GM19240 (cell line): ENCODE measurements around the gene OSBPL10.
"Not testable (repeated sequence)": the region's sequence is repeated elsewhere in the genome, so short reads cannot be mapped to it uniquely, and the experiment has no call there.

ENCODE experiments used
- DNase-seq: peaks from one replicate; pipeline ENCODE4 v3.0.0; 2011; ENCODE audit warnings: low spot score; ENCODE audit not compliant: insufficient read length

OSBPL10 gene

DNA sequence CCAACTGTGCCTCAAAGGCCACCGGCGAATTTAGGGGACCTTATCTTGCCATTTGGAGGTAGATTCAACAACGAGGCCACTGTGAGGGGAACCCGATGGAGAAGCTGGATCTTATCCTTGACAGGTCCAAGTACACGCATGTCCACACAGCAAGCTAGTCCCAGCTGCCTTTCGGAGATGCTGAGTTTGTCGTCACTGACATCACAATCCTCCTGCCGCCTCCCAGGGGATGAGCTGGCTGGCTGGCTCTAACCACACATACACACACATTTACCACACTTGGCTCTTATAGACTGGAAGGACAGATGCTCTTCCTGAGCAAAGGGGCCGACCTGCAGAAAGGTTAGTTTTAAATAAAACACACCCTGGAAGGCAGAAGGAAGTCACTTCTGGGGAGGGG is 272.1 kb downstream of the OSBPL10 start:
- no peak for DNase-seq

- DNase-seq, result no peak
These were observed 273.8 kb downstream of the OSBPL10 start for GRCh38 chr3:31707286-31707685.

GRCh38 chr3:31705736-31706135 is 275.3 kb downstream of the OSBPL10 start:
- no peak for DNase-seq

DNA sequence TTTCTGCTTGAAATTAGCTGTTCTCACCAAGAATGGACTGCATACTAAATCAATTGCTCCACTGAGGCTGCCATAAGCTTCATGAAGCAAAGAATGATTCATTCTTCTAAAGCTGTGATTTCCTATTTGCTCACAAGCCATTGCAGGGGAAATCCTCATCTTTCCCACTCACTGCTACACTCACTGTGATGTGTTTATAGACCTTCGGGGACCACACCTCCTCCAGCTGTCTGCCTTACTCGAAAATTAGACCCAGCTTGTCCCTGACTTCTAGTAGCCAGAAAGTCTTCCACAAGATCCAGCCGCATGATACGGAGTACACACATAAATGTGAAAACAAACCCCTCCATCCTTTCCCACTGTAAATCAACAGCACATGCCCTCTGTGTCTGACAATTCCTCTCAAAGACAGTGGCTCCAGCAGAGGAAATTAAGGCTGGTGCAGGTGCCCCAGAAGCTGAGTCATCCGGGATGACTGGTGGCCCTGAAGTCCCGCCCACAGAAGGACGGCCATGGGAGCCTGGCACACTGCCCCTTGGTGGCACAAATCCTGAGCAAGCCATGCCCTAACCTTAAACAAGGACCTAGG is 276.4 kb downstream of the OSBPL10 start:
- DNase-seq, result no peak

GRCh38 chr3:31704156-31704555 is 276.9 kb downstream of the OSBPL10 start:
- DNase-seq, result no peak

DNA sequence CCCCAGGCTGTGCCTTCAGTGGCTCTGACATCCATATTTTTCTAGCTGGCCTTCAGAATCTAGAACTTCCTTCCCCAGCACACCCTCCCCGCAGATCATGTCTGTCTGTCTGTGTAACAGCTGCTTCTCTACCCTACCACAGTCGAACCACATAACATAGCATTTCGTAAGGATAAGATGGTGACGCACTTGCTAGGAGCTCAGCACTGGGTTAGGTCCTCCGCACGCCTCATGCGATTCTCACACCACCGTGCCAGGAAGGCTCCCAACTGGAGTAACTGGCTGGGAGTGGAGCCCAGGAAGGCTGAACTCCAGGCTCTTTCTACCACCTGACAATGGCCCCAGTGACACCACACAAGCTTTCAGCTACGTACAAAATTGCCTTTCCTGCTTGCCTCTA is 279.8 kb downstream of the OSBPL10 start:
- no peak for DNase-seq

- DNase-seq, result no peak
These were observed 281.6 kb downstream of the OSBPL10 start for GRCh38 chr3:31699309-31699953.

DNA sequence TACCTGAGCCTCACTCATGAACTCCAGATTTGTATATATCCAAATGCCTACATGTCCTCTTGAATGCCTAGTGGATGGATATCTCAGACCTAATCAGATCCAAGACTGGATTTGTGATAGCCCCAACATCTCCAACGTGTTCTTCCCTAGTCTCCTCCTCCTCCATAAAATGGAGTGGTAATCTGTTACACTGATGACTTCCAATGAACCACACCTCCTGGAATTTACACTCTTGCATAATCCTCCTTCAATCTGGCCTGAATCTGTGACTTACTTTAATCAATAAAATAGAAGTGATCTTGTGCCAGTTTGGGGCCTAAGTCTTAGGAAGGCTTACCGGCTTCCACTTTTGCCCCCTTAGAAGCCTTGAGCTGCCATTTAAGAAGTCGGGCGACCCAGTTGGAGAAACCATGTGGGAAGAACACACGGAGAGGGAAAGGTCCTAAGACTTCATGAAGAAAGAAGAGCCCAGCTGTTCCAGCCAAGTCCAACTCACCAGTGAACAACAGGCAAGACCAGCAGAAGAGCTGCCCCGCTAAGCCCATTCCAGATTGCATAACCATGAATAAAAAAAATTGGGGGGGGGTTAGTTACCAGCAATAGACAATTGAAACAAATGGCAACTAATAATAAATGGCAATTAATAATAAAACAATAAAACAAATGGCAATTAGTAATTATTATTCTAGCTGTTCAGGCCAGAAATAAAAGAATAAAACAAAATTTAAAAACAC is 284.1 kb downstream of the OSBPL10 start:
- no peak for DNase-seq

DNA sequence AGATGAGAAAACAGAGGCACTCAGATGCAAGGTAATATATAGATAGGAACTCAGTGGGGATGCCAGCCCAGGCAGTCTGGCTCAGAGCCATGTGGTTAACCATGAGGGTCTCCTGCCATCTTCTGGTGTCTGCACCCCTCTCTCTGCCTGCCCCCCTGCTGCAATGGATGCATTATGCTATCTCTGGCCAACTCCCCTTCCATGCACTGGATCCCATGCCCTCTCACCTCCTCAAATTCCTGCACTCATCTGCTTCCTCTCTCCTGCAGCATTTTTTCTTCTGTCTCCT is 285.1 kb downstream of the OSBPL10 start:
- DNase-seq, result no peak

GRCh38 chr3:31695280-31696008 is 285.6 kb downstream of the OSBPL10 start:
- DNase-seq, result no peak

- DNase-seq, result no peak
These were observed 287.7 kb downstream of the OSBPL10 start for GRCh38 chr3:31693346-31693745.

DNA sequence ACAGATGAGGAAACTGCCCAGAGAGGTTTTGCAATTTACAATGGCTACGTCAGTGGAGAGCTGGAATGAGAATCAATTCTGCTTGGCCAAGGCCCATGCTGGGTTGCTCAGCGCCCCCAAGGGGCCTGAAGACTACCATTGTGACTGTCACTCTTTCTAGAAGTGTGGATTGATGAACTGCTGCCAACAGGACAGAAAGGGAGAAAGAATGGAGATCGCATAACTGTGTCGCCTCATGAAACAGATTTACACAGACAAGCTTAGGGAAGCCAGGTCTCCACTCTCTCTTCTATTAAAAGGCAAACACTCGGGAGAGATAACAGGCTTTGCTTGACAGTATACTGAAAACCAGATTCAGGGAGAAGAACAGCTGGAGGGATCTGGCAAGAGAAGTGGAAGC is 288.3 kb downstream of the OSBPL10 start:
- no peak for DNase-seq

DNA sequence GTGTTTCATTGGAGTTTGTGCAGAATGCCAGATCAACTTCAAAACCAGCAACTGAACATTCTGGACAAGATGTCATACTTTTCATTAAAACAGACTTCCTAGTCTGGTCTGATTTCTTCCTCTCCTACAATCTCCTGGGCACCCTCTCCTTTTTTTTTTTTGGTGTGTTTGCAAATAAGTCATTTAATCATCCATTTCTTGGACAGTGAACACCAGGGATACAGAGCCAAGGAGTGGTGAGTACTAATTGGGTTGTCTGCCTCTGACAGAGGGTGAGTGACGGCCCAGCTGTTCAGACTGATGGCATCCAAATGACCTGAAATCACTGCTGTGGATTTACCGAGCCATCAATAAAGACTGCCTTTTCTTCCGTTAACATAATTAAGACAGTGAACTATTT is 290.3 kb downstream of the OSBPL10 start:
- no peak for DNase-seq

DNA sequence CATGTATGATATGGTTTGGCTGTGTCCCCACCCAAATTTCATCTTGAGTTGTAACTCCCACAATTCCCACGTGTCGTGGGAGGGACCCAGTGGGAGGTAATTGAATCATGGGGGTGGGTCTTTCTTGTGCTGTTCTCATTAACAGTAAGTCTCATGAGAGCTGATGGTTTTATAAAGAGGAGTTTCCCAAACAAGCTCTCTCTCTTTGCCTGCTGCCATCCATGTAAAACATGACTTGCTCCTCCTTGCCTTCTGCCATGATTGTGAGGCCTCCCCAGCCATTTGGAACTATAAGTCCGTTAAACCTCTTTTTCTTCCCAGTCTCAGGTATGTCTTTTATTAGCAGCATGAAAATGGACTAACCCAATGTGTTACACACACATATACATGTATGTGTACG is 291.5 kb downstream of the OSBPL10 start:
- not testable (repeated sequence) for DNase-seq

GRCh38 chr3:31688984-31689383 is 292.1 kb downstream of the OSBPL10 start:
- no peak for DNase-seq

- no peak for DNase-seq
These were observed 293.9 kb downstream of the OSBPL10 start for GRCh38 chr3:31687020-31687802.

- no peak for DNase-seq
These were observed 300.8 kb downstream of the OSBPL10 start for GRCh38 chr3:31680072-31680870.

DNA sequence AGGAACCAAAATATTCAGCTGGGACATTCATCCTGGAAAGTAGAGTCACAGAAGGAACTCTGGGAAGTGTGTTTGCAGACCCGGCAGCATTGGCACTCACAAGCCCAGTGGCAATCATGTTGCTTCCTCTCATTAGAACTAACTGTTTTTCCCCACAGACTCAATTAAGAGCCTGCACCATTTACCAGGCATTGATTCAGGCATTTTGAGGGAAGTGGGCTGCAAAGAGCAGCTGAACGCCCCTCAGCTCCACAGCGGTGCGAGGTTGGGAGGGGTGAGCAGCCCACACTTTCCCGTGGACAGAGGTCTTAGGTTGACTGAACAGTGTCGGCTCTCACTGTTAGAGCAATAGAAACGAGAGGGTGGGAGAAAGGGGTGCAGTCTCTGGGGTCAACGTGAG is 304.5 kb downstream of the OSBPL10 start:
- no peak for DNase-seq

- DNase-seq, result no peak
These were observed 307.1 kb downstream of the OSBPL10 start for GRCh38 chr3:31673950-31674349.

DNA sequence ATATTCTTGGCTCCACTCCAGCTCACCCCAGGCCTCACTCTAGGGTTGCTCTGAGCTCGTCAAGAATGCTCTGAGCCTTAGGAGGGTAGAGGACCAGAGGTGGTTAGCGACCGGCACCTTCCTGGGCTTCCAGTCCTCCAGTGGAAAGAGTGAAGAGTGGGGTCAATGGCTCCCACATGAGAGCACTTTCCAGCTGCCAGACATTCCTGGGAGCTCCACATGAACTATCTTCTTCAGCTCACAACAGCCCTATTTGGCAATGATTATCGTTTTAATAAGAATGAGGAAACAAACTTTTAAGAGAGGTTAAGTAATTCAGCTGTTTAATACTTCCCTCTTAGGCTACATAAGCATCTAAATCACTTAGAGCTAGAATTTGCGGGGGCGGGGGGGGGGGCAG is 309.1 kb downstream of the OSBPL10 start:
- DNase-seq, result no peak

GRCh38 chr3:31671451-31671850 is 309.6 kb downstream of the OSBPL10 start:
- DNase-seq, result no peak
